BJ (cell line): ENCODE measurements around the gene ROGDI. TPM values are rescaled to one million over a fixed set of nuclear protein-coding genes. Genes with fewer than 3 reads are reported as not detected.
A peak's percentile ranks its signal among the peaks of the same experiment; 100 is the strongest.

Source experiments
- CTCF ChIA-PET: fragments of 350-600 bp; formaldehyde crosslinking; extraction: SDS; loops from one replicate; lab custom pipeline; 2021; ENCODE audit warnings: antibody characterized with exemption, inconsistent platforms; lab: Yijun Ruan, JAX
- POLR2A ChIA-PET: fragments of 300-600 bp; sonication (Branson Sonifier 250); formaldehyde crosslinking; extraction: SDS; loops from one replicate; lab custom pipeline; 2021; ENCODE audit warnings: antibody characterized with exemption; lab: Charles Lee
- DNase-seq: peaks from one replicate; pipeline ENCODE4 v3.0.0-alpha.2; 2011; ENCODE audit warnings: low read depth
- H3K27me3 ChIP-seq: 2 replicates; pipeline ENCODE4 v1.6.0; 2011; ENCODE audit warnings: low read length; ENCODE audit not compliant: control insufficient read depth, insufficient read depth
- H3K36me3 ChIP-seq: 2 replicates; pipeline ENCODE4 v1.5.1; 2011; ENCODE audit warnings: low read length; ENCODE audit not compliant: control insufficient read depth, insufficient read depth
- H3K4me3 ChIP-seq: 2 replicates; pipeline ENCODE4 v1.5.1; 2011; ENCODE audit warnings: low read depth, mild to moderate bottlenecking, control low read depth, low read length
- polyA plus RNA-seq: library from polyadenylated mRNA; depleted of rRNA; stranded (reverse); fragments of >200 nt; gene quantifications from 2 replicates; pipeline ENCODE4 v1.2.3, GENCODE V29; 2011
- TF ChIP-seq, protein P1 (sequence below): IDR thresholded peaks from 2 replicates; pipeline ENCODE4 v1.5.1; 2011; ENCODE audit warnings: low read depth, mild to moderate bottlenecking, control low read depth, inconsistent platforms, low read length, moderate library complexity; ENCODE audit not compliant: insufficient read depth

The ROGDI gene
- polyA plus RNA-seq, 1 experiment, result 31.9 TPM

GRCh38 chr16:4775005-4775404 lies 27.4 kb downstream of the ROGDI start:
- no peak for DNase-seq
- POLR2A ChIA-PET, result no interaction called here
- Histone ChIP-seq H3K27me3 (no peaks in the 10 kb centered on the region), H3K36me3 (no peaks in the 10 kb centered on the region), H3K4me3 (no peak overlapping the region)
- CTCF ChIA-PET, result interaction anchor here (0.9 kb wide), 1 partner anchor 22 kb away, joined by 3 read pairs; no protein-coding TSS in a partner anchor
- TF ChIP-seq, protein P1, sequence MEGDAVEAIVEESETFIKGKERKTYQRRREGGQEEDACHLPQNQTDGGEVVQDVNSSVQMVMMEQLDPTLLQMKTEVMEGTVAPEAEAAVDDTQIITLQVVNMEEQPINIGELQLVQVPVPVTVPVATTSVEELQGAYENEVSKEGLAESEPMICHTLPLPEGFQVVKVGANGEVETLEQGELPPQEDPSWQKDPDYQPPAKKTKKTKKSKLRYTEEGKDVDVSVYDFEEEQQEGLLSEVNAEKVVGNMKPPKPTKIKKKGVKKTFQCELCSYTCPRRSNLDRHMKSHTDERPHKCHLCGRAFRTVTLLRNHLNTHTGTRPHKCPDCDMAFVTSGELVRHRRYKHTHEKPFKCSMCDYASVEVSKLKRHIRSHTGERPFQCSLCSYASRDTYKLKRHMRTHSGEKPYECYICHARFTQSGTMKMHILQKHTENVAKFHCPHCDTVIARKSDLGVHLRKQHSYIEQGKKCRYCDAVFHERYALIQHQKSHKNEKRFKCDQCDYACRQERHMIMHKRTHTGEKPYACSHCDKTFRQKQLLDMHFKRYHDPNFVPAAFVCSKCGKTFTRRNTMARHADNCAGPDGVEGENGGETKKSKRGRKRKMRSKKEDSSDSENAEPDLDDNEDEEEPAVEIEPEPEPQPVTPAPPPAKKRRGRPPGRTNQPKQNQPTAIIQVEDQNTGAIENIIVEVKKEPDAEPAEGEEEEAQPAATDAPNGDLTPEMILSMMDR, result no peak

DNA sequence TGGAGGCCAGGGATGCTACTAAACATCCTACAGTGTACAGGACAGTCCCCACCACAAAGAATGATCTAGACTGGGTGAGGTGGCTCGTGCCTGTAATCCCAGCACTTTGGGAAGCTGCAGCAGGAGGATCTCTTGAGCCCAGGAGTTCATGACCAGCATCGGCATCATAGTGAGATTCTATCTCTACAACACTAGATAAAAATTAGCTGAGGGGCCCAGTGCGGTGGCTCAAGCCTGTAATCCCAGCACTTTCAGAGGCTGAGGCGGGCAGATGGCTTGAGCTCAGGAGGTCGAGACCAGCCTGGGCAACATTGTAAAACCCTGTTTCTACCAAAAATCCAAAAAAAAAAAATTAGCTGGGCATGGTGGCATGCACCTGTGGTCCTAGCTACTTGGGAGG lies 30.1 kb downstream of the ROGDI start:
- POLR2A ChIA-PET, result no interaction called here
- TF ChIP-seq, protein P1, result no peak
- no peaks in the 10 kb centered on the region for H3K36me3 ChIP-seq
- CTCF ChIA-PET, result no interaction called here
- H3K4me3 ChIP-seq, result no peak overlapping the region
- H3K27me3 ChIP-seq, result no peaks in the 10 kb centered on the region
- no peak for DNase-seq

DNA sequence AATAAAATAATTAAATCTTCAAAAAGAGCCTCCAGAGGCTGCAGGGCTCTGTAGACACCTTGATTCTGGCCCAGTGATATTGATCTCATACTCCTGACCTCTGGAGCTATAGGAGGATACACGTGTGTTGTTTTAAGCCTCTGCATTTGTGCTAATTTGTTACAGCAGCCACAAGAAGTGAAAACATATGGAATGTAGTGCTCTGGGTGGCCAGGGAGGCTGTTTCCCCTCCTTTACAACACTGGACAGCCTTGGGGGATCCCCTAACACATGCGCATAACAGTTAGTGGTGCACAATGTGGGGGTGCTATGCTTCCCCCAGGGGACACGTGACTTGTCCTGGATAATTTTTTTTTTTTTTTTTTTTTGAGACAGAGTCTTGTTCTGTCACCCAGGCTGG lies 30.8 kb downstream of the ROGDI start:
- CTCF ChIA-PET, result no interaction called here
- no peak for DNase-seq
- no peak overlapping the region for H3K4me3 ChIP-seq
- H3K27me3 ChIP-seq, result no peaks in the 10 kb centered on the region
- TF ChIP-seq, protein P1, result no peak
- POLR2A ChIA-PET, result no interaction called here
- no peaks in the 10 kb centered on the region for H3K36me3 ChIP-seq

- H3K4me3 ChIP-seq, result no peak overlapping the region
- CTCF ChIA-PET, result no interaction called here
- POLR2A ChIA-PET, result interaction anchor here (0.6 kb wide), 1 partner anchor 78 kb away, joined by 3 read pairs; no protein-coding TSS in a partner anchor
These were observed 33.2 kb downstream of the ROGDI start for GRCh38 chr16:4769306-4769638.

DNA sequence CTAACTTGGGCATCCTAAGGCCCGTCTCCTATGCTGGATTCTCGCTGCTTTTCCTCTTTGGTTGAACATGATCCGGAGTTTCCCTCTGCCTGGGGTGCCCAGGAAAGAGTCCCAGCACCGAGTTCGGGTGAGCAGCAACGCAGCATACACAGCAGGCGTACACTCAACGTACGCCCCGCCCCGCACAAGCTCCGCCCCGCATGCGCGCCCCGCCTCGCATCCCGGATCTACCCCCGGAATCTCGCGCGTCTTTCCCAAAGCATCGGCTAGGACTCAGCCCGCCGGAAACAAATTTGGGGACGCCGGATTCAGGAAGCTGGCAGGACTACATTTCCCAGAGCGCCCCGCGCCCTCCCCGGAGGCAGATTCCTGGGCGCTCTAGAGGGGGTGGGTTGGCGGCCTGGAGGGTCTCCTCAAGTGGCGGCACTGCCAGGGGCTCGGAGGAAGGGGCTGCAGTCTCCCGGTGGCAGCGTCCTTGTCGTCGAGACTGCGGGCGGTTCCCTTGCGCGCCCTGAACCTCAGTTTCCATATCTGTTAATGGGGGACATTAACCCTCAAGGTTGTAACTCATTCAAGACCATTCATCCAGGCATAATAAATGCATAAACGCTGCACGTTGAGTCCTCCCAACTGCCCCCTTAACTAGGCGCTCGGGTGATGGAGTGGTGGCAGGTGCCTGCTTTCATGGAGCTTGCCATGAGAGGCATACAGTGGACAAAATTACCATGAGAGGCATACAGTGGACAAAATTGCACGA lies 33.7 kb downstream of the ROGDI start:
- Histone ChIP-seq H3K4me3 (peak overlapping the region; percentile 47), H3K36me3 (peaks cover 7% of the 10 kb centered on the region), H3K27me3 (no peaks in the 10 kb centered on the region)
- peak; percentile 77 for DNase-seq
- TF ChIP-seq, protein P1, result no peak
- CTCF ChIA-PET, result interaction anchor here (1.0 kb wide), 1 partner anchor 188 kb away, joined by 4 read pairs; no protein-coding TSS in a partner anchor
- POLR2A ChIA-PET, result interaction anchor here (0.6 kb wide), 1 partner anchor 79 kb away, joined by 3 read pairs; no protein-coding TSS in a partner anchor

More at GRCh38 chr16:4769306-4769638, 33.2 kb downstream of the ROGDI start:
- TF ChIP-seq, protein P1, result no peak
- Histone ChIP-seq H3K36me3 (peaks cover 4% of the 10 kb centered on the region), H3K27me3 (no peaks in the 10 kb centered on the region)
- DNase-seq, result no peak
